GM19395 (cell line): ENCODE data around the gene SEMA3B.

Experiments used
- ATAC-seq: cut with Tn5 transposase; IDR thresholded peaks from one replicate; pipeline ENCODE4 v1.9.1; 2021; ENCODE audit warnings: mild to moderate bottlenecking, moderate library complexity; ENCODE audit not compliant: unreplicated experiment

SEMA3B gene

DNA sequence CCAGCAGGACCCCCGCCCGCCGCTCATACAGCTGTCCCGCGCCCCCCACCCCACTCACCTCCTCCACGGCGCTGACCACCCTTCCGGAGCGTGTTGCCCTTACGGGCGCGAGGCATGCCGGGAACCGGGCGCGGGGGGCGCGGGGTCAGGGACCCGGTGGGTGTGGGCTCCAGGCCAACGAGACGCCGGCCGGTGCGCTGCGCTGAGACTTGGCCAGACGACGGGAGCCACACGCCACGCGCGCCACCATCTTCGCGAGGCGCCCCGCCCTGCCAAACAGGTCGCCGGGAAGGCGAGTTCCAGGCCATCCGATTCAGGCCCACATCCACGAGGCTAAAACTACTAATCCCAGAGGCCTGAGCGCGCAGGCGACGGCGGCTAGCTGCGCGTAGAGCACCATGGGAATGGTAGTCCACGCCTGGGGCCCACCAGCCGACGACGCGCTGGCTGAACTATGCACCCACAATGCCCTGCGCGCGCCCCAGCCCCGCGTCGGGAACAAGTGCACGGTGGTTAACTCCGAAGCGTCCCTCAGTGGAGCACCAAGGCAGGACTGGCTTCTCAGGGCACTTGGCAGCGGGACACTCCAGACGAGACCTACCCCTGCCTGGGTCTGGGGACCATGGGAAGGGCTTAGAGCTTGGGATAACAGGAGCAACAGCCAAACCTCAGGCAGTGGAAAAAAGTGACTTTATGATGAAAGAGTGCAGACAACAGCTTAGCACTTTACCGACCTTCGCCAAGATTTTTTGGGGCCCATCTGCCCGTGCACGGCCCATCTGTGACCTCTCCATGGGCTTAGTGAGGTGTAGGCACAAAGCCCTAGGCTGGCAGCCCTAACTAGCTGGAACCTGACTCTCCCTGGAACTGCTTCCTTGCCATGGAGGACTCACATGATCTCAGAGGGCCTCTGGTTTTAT, 23.5 kb downstream of the SEMA3B start, which contains the start of gene IFRD2:
Gene IFRD2, minus strand, starts transcription at position 271 of the 920 bp plus-strand sequence. Its CDS starts 155 bp downstream, at position 116.
- ATAC-seq = peak; percentile 93

DNA sequence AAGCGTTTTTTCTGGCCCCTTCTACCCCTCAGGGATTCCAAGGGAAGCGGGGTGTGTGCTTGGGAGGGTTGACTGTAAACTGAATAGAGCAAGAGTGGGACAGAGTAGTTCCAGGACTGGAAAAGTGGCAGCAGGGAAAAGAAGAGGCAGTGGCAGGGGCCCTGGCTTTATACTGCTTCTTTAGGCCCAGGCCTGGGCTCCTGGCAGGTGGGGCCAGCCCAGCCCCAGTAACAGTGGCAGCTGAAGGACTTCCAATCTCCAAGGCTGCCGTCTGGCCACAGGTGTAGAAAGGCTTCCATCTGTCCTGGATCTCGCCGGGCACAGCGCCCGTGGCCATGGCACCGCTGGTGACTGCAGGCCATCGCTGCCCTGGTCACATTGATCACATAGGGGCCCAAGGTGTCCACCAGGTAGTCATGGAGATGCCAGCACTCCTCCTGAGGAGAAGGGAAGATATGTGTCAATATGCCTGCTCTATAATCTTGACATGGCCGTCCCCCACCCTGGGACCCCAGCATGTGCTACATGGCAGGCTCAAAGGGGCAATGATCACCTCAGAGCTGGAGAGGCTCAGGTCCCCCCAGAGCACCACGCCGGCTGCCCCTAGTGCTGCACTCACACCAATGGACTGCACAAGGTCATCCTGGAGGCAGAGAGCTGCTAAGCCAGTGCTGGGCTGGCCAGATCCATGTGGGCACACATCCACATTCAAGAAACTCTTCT, 24.3 kb downstream of the SEMA3B start:
- ATAC-seq = no peak

DNA sequence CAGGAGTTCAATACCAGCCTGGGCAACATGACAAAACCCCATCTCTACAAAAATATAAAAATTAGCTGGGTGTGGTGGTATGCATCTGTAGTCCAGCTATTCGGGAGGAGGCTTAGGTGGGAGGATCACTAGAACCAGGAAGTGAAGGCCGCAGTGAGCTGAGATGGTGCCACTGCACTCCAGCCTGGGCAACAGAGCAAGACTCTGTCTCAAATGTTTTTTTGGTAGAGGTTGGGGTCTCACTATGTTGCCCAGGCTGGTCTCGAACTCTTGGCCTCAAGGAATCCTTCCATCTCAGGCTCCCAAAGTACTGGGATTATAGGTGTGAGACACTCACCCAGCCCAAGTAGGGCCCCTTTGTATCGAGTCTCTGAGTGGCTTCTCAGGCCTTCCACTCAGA, 25.1 kb downstream of the SEMA3B start:
- ATAC-seq = no peak

DNA sequence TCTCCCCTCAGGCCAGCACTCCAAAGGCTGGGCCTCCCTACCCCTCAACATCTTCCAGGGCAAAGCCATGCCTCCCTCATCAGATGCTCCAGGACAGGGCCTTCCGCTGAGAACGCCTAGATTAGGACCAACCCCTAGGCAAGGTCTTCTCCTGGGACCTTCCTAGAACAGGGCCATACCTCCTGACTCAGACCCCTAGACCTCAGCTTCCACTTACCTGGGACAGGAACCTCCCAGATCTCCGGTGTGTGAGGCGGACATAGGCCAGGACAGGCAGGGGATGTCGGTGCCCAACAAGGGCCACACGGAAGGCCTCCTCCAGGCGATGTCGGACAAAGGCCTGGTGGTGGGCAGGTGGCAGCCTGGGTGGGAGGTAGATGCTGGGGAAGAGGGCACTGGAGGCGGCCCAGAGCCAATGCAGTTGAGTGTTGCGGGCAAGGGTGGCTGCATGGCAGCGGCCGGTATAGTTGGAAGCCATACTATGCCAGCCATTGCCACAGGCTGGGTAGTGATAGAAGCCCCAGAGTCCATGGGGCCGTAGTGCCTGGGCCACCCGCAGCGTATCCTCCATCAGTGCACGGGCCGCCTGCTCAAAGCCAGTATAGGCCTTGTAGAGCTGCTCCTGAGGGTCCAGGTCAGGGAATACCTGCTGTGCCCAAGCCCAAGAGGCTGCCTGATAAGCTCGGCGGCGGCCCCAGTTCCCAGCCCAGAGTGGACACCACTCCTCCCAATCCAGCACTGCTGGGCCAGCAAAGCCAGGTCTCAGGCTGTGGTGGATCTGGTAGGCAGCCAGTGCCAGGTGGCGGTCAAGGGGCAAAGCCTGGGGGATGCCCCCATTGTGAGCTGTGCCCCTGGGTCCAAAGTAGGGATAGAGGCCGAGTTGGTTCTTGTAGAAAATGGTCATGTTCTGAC, 25.8 kb downstream of the SEMA3B start:
- ATAC-seq = no peak

DNA sequence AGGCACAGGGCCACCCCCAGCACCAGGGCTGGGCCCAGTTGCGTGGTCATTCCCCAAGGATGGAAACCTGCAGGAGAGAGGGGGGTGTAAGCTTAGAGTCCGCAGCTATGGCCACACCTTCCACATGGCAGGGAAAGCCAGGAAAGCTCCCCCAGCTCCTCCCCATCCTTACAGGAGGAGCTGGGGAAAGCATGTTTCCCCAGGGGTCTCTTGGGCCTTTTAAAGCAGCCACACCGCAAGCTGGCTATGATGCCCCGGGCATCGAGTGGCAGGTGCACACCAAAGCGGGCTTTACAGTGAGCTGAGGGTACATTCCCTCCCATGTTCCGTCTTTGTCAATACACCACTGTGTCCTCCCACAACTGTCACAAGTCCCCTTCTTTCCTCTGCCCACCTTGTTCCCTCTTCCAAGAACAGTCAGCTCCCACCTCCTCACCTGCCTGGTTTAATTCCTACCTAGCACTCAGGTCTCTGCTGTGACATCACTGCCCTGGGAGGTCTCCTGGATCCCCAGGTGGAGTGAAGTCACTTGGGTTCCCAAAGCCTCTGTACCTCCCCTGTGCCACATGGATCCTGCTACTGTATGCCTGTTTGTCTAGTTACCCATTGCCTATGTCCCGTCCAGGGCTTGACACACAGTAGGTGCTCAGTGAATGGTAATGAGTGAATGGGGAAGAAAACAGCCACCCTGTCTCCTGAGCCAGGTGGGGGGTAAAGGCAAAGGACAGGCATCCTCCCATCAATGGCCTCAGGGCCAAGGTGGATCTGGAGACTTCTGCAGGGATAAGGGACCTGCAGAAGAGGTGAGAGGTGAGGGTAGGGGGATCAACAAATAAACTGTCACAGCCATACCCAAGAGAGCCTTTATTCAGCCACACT, 26.8 kb downstream of the SEMA3B start:
- ATAC-seq = no peak

DNA sequence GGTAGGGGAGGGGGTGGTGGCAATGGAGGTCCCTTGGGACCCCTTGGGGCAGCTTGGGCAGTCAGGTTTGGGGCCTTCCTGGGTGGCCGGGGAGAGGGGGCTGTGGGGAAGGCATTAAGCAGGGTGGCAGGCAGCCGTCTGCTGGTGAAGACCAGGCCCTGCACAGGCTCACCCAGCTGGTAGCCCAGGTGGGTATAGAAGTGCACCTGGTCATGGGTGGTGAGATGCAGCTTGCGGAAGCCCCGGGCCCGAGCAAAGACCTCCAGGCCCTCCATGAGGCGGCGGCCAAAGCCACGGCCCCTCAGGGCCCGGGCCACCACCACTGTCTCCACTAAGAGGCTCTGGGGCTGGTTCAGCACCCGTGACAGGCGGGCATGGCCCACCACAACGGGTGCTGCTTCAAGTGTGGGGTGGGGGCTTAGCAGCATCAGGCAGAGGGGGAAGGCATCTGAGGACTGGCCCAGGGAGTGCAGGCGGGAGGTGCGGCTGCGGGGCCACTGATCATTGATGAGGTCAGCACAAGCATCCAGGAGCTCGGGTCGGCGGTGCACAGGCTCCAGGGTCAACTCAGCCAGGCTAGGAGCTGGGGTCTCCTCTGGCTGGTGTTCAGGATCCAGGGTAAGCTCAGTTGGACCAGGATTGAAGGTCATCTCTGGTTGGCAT, 27.9 kb downstream of the SEMA3B start:
- ATAC-seq = no peak

DNA sequence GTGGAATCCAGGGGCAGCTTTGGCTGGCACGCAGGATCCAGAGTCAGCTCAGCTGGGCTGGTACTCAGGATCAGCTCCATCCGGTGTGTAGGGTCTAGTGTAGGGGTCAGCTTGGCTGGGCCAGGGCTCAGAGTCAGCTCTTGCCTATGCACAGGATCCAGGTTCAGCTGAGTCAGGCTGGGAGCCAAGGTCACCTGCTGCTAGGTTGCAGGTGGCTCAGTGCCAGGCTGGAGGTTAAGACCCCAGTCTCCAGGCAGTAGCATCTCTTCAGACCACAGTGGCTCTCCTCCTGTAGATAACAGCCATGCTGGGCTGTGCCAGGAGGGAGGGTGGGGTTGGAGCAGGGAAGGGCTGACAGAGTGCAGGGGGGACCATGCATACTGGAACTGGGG, 28.4 kb downstream of the SEMA3B start:
- no peak for ATAC-seq

DNA sequence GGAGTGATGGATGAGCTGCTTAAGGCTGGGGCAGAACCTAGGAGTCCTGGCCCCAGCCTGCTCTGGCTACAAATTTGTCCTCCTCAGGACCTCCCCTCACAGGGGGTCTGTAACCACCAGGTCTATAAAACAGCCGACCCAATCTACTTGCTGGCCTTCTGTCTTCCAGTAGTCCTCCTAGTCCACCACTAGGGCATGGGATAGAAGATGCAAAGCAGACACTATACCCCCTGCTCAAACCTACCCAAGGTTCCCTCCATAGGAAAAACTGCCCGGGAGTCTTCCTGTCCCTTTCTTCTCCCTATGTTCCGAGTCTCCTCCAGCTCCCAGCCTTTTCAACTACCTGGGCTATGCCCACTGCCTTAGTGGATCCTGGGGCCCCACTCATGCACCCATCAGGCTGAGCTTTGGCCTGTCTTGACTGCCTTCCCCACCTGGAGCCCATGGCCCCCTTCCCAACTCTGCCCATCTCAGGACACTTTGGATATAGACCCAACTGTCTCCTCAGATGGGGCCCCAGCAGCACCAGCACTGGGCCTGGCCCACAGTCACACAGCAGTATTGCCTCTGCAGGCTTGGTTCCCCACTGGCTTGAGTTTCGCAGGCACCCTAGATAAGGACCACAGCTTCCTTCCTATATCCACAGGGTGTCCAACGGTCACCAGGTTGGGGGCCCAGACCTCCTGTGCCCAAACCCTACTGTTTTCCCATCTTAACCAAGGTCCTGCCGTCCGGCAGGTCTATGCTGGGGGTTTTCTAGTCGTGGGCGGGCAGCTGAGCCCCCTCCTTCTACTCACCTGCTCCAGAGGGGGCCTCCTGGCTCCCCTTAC, 29.2 kb downstream of the SEMA3B start:
- no peak for ATAC-seq

DNA sequence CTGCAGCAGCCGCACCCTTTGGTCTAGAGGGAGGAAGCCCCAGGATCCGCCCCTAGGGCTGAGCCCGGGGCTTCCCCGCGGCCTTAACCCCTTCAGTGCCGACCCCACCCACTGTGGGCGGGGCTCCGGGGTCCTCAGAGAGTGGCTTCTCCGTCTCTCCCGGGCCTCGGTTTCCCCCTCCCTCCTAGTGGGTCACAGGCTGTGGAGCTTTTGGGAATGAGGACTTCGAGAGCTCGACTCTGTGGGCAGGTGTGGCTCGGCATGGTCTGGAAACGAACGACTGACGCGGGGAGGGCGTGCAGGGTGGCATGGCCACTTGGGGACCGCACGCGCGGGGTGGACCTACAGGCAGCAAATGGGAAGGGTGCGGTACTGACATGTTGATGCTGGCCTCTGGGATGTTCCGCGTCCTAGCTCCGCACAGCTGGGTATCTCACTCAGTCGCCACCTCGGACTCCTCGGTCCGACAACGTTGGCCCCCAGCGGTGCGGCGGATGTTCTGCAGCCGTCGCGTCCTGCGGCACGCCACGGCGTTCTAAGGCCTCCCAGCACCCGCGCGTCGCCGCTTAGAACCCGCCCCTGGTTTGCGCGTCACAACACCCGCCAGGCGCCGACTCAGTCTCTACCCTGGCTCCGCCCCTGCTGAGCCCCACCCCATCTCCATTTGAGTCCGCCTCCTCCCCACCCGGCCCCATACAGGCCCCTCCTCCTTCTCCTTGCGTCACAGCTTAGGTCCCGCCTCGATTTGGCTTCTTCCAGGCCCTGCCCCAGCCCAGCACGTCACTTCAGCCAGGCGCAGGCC, 30.1 kb downstream of the SEMA3B start, which contains the start of the genes HYAL3 and NAA80:
Gene HYAL3, minus strand, starts transcription at position 570 of the 802 bp plus-strand sequence. CDS start 3,803 bp downstream, outside the sequence.
Gene NAA80, minus strand, starts transcription at position 570 of the 802 bp plus-strand sequence. CDS start 1,942 bp downstream, outside the sequence.
- peak; percentile 83 for ATAC-seq

DNA sequence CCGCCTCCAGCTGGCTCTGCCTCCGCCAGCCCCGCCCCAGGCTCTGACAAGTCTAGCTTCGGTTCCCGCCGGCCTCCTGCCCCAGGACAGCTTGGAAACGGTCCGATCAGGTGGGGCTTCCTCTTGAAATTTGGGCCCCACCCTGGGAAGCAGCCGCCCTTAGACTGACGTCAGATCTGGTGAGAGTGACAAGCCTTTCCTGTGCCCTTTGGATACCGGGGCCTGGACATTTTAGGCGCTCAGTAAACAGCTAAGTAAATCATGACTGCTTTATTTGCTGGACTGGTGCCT, 30.6 kb downstream of the SEMA3B start:
- ATAC-seq = no peak

DNA sequence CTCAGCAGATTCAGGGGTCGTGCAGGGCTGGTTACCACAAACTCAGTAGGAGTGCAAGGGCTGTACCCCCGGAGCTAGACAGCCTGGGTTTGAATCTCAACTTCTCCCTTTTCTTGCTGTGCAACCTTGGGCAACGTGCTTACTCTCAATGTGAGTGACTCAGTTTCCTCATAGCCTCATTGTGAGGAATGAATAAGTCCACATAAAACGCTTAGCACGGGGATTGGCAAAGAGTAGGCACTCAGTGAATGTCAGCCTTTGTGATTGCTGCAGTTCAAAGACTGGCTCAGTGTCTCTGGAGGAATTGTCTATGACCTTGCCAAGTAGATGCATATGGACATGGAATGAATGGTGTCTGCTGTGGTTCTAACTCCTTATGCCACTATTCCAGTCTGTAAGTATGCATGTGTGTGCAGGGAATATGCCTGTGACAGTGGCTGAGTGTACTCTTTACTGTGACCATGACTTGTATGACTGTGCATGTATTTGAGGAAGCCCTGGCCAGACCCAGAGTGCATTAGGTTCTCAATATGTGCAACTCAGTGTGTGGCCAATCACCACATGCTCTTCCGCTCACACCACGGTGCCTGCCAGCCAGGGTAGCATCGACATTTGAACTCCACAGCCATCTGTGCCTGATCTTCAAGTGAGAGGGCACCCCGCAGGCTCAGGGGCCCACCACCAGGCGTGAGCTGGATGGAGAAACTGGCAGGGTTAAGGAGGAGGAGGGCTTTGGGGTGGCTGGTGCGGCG, 31.2 kb downstream of the SEMA3B start:
- ATAC-seq = peak; percentile 0

DNA sequence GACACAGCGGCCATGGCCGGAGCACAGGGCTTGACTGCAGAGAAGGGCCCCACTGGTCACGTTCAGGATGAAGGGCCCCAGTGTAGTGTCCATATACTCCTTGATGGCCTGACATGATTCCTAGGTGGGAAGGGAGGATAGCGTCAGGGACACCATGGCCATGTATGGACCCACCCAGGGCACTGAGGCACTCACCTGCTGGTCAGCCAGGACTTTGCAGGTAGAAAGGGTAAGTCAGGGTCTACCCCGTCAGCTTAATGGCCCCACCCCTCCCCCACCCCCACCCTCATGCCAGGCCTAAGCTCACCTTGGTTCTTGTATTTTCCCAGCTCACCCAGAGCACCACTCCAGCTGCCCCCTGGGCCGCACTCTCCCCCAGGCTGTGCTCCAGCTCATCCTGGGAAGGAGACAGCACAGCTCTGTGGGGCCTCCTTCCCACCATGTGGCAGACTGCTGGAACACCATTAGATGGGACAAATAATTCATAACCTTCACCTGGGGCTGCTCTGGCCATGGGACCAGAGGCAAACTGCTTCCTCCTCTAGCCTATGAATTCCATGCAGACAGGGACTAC, 31.8 kb downstream of the SEMA3B start:
- ATAC-seq = no peak

DNA sequence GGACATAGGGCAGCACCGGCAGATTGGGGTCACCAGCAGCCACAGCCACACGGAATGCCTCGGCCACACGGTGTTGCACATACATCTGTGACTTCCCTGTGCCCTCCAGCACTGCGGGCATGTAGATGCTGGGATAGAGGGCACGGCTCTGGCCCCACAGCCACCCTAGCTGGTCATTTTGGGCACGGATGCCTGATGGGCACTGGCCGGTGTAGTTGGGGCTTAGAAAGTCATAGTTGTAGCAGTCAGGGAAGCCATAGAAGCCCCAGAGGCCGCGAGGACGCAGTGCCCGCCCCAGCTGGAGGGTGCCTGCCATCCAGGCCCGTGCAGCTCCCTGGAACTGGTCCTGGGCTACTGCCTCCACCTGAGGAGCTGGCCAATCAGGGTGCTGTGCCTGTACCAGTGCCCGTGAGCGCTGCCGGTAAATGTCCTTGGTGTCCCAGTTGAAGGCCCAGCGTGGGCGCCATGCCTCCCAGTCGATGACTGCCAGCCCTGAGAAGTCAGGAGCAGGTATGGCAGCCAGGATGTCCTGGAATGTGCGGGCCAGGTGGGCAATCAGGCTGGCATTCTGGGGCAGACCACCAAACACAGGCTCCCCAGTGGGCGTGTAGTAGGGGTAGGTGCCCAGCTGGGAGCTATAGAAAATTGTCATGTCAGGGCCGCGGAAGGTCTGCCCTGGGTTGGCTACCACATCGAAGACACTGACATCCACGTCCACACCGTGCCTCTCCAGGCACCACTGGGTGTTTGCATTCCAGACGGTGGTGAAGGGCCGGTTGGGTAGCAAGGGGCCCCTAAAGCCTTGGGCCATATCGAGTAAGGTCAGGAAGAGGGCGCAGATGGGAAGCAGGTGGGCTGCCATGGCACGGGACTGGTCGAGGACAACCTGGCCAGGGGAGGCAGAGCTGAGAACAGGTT, 33.4 kb downstream of the SEMA3B start:
- no peak for ATAC-seq

DNA sequence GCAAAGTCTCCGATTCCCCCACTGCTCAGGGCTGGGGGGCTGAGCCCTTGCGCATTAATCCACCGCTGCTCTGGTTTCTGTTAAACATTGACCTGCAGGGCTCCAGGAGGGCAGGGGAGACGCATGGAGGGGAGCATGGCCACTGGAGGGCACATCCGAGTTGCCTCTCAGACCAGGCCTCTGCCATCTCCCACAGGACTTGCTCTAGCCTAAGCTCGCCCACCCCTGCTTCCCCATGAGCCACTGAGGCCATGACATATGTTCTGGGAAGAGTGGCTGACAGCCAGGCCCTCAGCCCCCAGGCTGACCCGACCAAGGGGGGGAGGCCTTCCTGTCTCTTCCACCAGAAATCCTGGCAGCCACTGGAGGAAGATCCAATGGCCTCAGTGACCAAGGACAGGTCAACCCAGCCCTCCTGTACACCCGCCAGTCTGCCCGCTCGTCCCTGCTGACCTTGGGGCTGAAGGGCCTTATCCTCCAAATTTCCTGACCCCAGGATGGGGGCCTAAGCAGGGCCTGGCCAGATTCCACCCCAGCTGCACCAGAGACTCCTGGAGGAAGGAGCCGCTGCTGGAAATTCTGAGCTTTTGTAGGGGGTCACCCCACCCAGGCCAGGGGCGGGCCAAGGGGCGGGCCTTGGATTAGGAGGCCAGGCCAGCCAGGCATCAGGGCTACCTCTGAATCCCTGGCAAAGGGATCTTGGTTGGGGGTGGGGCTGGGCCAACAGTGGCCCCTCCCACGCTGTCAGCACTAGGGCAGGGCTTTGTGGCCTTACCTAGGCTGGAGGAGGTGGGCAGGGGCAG, 34.3 kb downstream of the SEMA3B start, which contains the start of gene HYAL1:
Gene HYAL1, minus strand, starts transcription at position 562 of the 803 bp plus-strand sequence. CDS start 618 bp downstream, outside the sequence.
- ATAC-seq = no peak

DNA sequence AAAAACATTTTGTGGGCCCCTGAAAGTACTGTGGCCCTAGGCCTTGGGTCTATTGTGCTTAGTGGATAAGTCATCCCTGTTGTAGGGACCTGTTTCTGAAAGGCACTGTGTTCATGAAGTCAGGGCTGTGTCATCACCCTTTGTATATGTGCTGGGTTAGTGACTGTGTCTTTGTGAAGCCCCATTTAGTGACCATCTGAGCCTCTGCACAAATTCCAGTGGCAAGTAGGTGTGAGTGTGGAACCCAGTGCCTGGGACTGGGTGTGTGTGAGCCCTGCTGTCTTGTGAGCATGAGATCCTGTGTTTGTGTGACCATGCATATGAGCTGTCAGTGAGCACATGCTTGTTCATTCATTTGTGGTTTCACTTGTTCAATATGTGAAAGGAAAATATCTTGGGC, 35.7 kb downstream of the SEMA3B start:
- no peak for ATAC-seq
